MCF 10A (cell line): ENCODE measurements around the gene JMJD7. TPM values are rescaled to one million over a fixed set of nuclear protein-coding genes. Genes with fewer than 3 reads are reported as not detected.

Experiments used
- BruUV-seq: library from RNA; stranded (reverse); fragments of 400-500 nt; replicated peaks from 2 replicates; lab custom pipeline; 2021; lab: Mats Ljungman, UMichigan
- CTCF ChIA-PET: fragments of 300-600 bp; sonication (Branson Sonifier 250); formaldehyde crosslinking; extraction: SDS; loops from one replicate; lab custom pipeline; 2021; ENCODE audit warnings: antibody characterized with exemption, inconsistent platforms; lab: Yijun Ruan, JAX
- POLR2A ChIA-PET: fragments of 300-600, 350-650 bp; sonication (Branson Sonifier 250); formaldehyde crosslinking; extraction: SDS; loops from one replicate; lab custom pipeline; 2020; ENCODE audit warnings: antibody characterized with exemption, inconsistent platforms; lab: Yijun Ruan, JAX
- DNase-seq: peaks from one replicate; pipeline ENCODE4 v3.0.0-alpha.2; 2018; ENCODE audit not compliant: unreplicated experiment
- H3K27ac Mint-ChIP-seq: one replicate; pipeline ENCODE4 v1.8.0; 2022; ENCODE audit warnings: mild to moderate bottlenecking, low read depth, mixed read lengths; ENCODE audit not compliant: unreplicated experiment
- H3K27me3 Mint-ChIP-seq: one replicate; pipeline ENCODE4 v1.8.0; 2022; ENCODE audit warnings: mixed read lengths; ENCODE audit not compliant: insufficient read depth, unreplicated experiment
- H3K36me3 Mint-ChIP-seq: one replicate; pipeline ENCODE4 v1.8.0; 2022; ENCODE audit warnings: mild to moderate bottlenecking, moderate library complexity, mixed read lengths; ENCODE audit not compliant: insufficient read depth, unreplicated experiment
- H3K4me1 Mint-ChIP-seq: one replicate; pipeline ENCODE4 v1.8.0; 2022; ENCODE audit warnings: mixed read lengths; ENCODE audit not compliant: insufficient read depth, unreplicated experiment
- H3K4me3 Mint-ChIP-seq: one replicate; pipeline ENCODE4 v1.8.0; 2022; ENCODE audit warnings: mild to moderate bottlenecking, moderate library complexity, mixed read lengths; ENCODE audit not compliant: unreplicated experiment
- H3K9me3 Mint-ChIP-seq: one replicate; pipeline ENCODE4 v1.8.0; 2022; ENCODE audit warnings: mixed read lengths; ENCODE audit not compliant: unreplicated experiment
- intact Hi-C: fragments of 100-400 bp; cut with micrococcal nuclease; formaldehyde crosslinking; loops from 2 replicates; pipeline ENCODE4 v1.14.1; 2022
- total RNA-seq: library from RNA; stranded (reverse); gene quantifications from 2 replicates; pipeline ENCODE4 v1.2.3, GENCODE V29; 2022
- TF ChIP-seq, protein P1 (sequence below): fragments of 200-600 bp; IDR thresholded peaks from one replicate; pipeline ENCODE4 v1.8.0; 2022; ENCODE audit warnings: antibody characterized with exemption, mild to moderate bottlenecking; ENCODE audit not compliant: unreplicated experiment

JMJD7 gene
- total RNA-seq, 1 experiment from 2014 or later: 9.2 TPM

DNA sequence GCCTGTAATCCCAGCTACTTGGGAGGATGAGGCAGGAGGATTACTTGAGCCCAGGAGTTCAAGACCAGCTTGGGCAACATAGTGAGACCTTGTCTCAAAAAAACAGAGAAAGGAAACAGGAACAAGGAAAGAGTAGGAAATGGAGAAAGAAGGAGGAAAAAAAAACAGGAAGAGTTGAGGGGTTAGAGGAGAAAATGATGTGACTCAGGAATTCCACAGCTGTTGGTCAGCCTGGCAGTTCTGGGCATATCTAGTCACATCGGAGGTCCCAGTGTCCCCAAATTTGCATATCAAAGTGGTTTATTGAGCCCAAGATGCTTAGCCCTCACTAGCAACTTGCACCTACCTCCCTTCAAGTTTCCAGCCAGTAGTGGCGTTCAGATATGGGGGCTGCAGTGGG, 18.8 kb upstream of the JMJD7 start:
- no peak for DNase-seq
- no TSS peak for BruUV-seq
- Mint-ChIP-seq H3K27me3 (no peaks in the 10 kb centered on the region), H3K27ac (no peak overlapping the region), H3K4me1 (peaks cover 27% of the 10 kb centered on the region), H3K9me3 (no peaks in the 10 kb centered on the region), H3K36me3 (peaks cover 16% of the 10 kb centered on the region), H3K4me3 (no peak overlapping the region)
- POLR2A ChIA-PET: interaction anchor here (0.7 to 15.9 kb wide), 3 partner anchors 19 to 113 kb away, joined by 3 to 486 read pairs (median 3); partner anchors contain the start of gene MAPKBP1
- intact Hi-C loops: no loop called here
- TF ChIP-seq, protein P1, sequence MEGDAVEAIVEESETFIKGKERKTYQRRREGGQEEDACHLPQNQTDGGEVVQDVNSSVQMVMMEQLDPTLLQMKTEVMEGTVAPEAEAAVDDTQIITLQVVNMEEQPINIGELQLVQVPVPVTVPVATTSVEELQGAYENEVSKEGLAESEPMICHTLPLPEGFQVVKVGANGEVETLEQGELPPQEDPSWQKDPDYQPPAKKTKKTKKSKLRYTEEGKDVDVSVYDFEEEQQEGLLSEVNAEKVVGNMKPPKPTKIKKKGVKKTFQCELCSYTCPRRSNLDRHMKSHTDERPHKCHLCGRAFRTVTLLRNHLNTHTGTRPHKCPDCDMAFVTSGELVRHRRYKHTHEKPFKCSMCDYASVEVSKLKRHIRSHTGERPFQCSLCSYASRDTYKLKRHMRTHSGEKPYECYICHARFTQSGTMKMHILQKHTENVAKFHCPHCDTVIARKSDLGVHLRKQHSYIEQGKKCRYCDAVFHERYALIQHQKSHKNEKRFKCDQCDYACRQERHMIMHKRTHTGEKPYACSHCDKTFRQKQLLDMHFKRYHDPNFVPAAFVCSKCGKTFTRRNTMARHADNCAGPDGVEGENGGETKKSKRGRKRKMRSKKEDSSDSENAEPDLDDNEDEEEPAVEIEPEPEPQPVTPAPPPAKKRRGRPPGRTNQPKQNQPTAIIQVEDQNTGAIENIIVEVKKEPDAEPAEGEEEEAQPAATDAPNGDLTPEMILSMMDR: no peak
- CTCF ChIA-PET: interaction anchor here (0.6 to 6.6 kb wide), 4 partner anchors 13 to 40 kb away, joined by 3 to 249 read pairs (median 22); partner anchors contain the start of gene MAPKBP1

DNA sequence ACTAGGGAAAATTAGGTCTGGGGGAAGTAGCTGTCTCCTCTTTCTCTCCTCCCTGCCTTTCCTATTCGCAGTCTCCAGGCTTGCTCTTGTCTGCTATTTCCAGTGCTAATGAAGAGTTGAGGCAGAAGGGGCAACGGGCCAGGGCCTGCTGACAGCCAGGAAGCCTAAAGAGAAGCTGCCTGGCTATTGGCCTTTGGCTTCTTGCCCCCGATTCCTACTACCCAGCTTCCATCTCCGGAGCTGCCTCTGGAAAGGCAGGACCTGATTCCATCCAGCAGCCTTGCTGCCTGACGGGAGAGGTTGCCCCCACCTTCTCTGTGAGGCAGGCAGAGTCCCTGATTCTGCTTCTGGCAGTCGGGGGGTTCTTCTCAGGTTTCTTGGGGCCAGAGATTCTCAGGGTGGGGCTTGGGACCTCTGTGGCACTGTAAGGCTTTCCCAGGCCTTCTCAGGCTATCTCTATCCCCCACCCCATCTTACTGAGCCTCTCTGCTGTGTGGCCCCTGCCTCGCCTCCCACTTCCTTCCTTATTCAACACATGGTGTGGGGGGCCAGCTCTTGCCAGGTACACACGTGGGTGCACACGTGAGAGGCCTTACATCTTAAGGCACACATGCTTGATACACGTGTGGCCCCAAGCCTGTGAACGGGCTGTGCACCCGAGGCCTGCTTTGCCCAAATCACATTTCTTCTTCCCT, 18.2 kb upstream of the JMJD7 start:
- no peak for DNase-seq
- Mint-ChIP-seq H3K36me3 (peaks cover 22% of the 10 kb centered on the region), H3K4me1 (peaks cover 22% of the 10 kb centered on the region), H3K27ac (peak overlapping the region; percentile 42), H3K9me3 (no peaks in the 10 kb centered on the region), H3K4me3 (no peak overlapping the region), H3K27me3 (no peaks in the 10 kb centered on the region)
- no TSS peak for BruUV-seq
- ChIA-PET POLR2A (interaction anchor here (0.7 to 15.9 kb wide), 2 partner anchors 34 to 114 kb away, joined by 3 to 486 read pairs; partner anchors contain the start of gene MAPKBP1), CTCF (interaction anchor here (0.7 to 6.6 kb wide), 4 partner anchors 12 to 252 kb away, joined by 3 to 249 read pairs (median 22); partner anchors contain the start of gene MAPKBP1)
- TF ChIP-seq, protein P1: no peak
- intact Hi-C loops: no loop called here

DNA sequence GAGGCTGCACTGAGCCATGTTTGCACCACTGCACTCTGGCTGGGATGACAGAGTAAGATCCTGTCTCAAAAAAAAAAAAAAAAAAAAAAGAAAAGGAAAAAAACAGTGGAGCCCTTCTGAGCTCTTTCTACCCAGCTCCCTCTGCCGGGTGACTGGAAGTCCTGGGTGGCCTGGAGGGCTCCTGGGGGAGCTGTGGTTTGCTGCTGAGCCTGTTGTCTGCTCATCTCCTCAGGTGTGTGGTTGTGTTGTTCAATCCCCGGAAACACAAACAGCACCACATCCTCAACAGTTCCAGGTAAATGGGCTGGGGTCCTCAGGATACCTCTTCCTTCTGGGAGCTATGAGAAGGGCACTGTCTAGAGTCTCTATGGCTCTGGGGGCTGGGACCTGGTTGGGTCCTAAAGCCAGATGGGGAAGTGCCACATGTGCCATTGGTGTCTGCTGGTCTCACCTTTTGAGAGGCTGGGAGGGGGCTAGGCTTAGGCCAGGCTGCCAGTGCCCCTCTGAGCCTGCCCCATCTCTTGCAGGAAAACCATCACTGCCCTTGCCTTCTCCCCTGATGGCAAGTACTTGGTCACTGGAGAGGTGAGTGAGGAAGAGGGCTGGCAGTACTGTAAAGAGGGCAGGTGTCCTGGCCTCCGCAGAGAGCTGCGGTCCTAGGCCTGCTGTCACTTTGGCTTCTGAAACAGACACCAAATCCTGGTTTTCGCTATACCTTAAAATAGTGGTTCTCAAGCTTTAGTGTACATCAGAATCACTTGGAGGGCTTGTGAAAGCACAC, 17.1 kb upstream of the JMJD7 start:
- peaks cover 27% of the 10 kb centered on the region for H3K36me3 Mint-ChIP-seq
- TF ChIP-seq, protein P1: no peak
- no TSS peak for BruUV-seq
- ChIA-PET POLR2A (interaction anchor here (0.6 to 15.9 kb wide), 3 partner anchors 18 to 119 kb away, joined by 3 to 486 read pairs (median 3); partner anchors contain the start of gene MAPKBP1), CTCF (interaction anchor here (0.6 to 6.6 kb wide), 21 partner anchors 9 to 1191 kb away, joined by 3 to 249 read pairs (median 4); partner anchors contain the start of gene MAPKBP1)
- intact Hi-C loops: loop anchor here (1.0 kb wide), 4 partner anchors 39 to 254 kb away; no protein-coding TSS in a partner anchor
- H3K4me3 Mint-ChIP-seq: no peak overlapping the region
- H3K4me1 Mint-ChIP-seq: peaks cover 15% of the 10 kb centered on the region
- H3K9me3 Mint-ChIP-seq: no peaks in the 10 kb centered on the region
- DNase-seq: no peak
- peak overlapping the region; percentile 42 for H3K27ac Mint-ChIP-seq
- H3K27me3 Mint-ChIP-seq: no peaks in the 10 kb centered on the region
